Measurements from ENCODE around the gene TLE1. TPM values are rescaled to one million over a fixed set of nuclear protein-coding genes. Genes with fewer than 3 reads are reported as not detected.

The TLE1 gene
- total RNA-seq, 4 donors from 2014 or later, result 43.6 to 86.2 (median 68.2) TPM

GRCh38 chr9:81717061-81717746 is 27.9 kb upstream of the TLE1 start:
- ATAC-seq, result no peak
- no peak for TF ChIP-seq POLR2A (IDR thresholded peaks at IDR 0.05)
- TF ChIP-seq EP300 (IDR thresholded peaks at IDR 0.05), result no peak
- TF ChIP-seq CTCF (IDR thresholded peaks at IDR 0.05), result no peak
- no peak for TF ChIP-seq POLR2AphosphoS5 (IDR thresholded peaks at IDR 0.05)
- Histone ChIP-seq H3K27me3 (no peaks in the 10 kb centered on the region), H3K4me1 (no peaks in the 10 kb centered on the region), H3K36me3 (no peaks in the 10 kb centered on the region), H3K27ac (no peak overlapping the region), H3K9me3 (no peaks in the 10 kb centered on the region), H3K4me3 (no peak overlapping the region)
- WGBS, 2 donors (ENCODE audit: low coverage in 1 of 2), result 56 to 73% methylated on average over 2 to 5 of the region's 5 CpGs

GRCh38 chr9:81716409-81716808 is 27.1 kb upstream of the TLE1 start:
- Histone ChIP-seq H3K4me3 (no peak overlapping the region), H3K9me3 (no peaks in the 10 kb centered on the region), H3K27ac (no peak overlapping the region), H3K4me1 (no peaks in the 10 kb centered on the region), H3K27me3 (no peaks in the 10 kb centered on the region), H3K36me3 (no peaks in the 10 kb centered on the region)
- WGBS, 2 donors (ENCODE audit: low coverage in 1 of 2), result 81 to 95% methylated on average over 4 to 5 of the region's 6 CpGs
- TF ChIP-seq CTCF (IDR thresholded peaks at IDR 0.05) (no peak), POLR2AphosphoS5 (IDR thresholded peaks at IDR 0.05) (no peak), POLR2A (IDR thresholded peaks at IDR 0.05) (no peak), EP300 (IDR thresholded peaks at IDR 0.05) (no peak)
- ATAC-seq, result no peak

GRCh38 chr9:81705578-81705977 is 16.2 kb upstream of the TLE1 start:
- no peak for ATAC-seq
- Histone ChIP-seq H3K27ac (no peak overlapping the region), H3K27me3 (no peaks in the 10 kb centered on the region), H3K4me1 (no peaks in the 10 kb centered on the region), H3K4me3 (no peak overlapping the region), H3K36me3 (no peaks in the 10 kb centered on the region), H3K9me3 (no peaks in the 10 kb centered on the region)
- WGBS, 2 donors (ENCODE audit: low coverage in 1 of 2), result 84 to 100% methylated on average over 2 of the region's 2 CpGs
- TF ChIP-seq POLR2AphosphoS5 (IDR thresholded peaks at IDR 0.05) (no peak), POLR2A (IDR thresholded peaks at IDR 0.05) (no peak), EP300 (IDR thresholded peaks at IDR 0.05) (no peak), CTCF (IDR thresholded peaks at IDR 0.05) (no peak)

GRCh38 chr9:81694541-81694940 is 5.2 kb upstream of the TLE1 start:
- Histone ChIP-seq H3K4me1 (peaks cover 0 to 24% (median 0%) of the 10 kb centered on the region in 3 donors), H3K27me3 (no peaks in the 10 kb centered on the region), H3K9me3 (no peaks in the 10 kb centered on the region), H3K36me3 (no peaks in the 10 kb centered on the region), H3K4me3 (no peak overlapping the region), H3K27ac (no peak overlapping the region)
- no peak for ATAC-seq
- TF ChIP-seq EP300 (IDR thresholded peaks at IDR 0.05), result no peak
- no peak for TF ChIP-seq POLR2AphosphoS5 (IDR thresholded peaks at IDR 0.05)
- no peak for TF ChIP-seq CTCF (IDR thresholded peaks at IDR 0.05)
- no peak for TF ChIP-seq POLR2A (IDR thresholded peaks at IDR 0.05)
- 34 to 54% methylated on average over 6 to 7 of the region's 7 CpGs for WGBS, 2 donors (ENCODE audit: low coverage in 1 of 2)

GRCh38 chr9:81693671-81694378 is 4.5 kb upstream of the TLE1 start:
- H3K27me3 ChIP-seq, result no peaks in the 10 kb centered on the region
- no peaks in the 10 kb centered on the region for H3K9me3 ChIP-seq
- TF ChIP-seq CTCF (IDR thresholded peaks at IDR 0.05) (no peak), POLR2A (IDR thresholded peaks at IDR 0.05) (no peak), EP300 (IDR thresholded peaks at IDR 0.05) (no peak), POLR2AphosphoS5 (IDR thresholded peaks at IDR 0.05) (no peak)
- ATAC-seq, result no peak
- peaks cover 0 to 24% (median 0%) of the 10 kb centered on the region in 3 donors for H3K4me1 ChIP-seq
- no peak overlapping the region for H3K4me3 ChIP-seq
- no peaks in the 10 kb centered on the region for H3K36me3 ChIP-seq
- WGBS, 2 donors (ENCODE audit: low coverage in 1 of 2), result 74 to 77% methylated on average over 4 to 6 of the region's 6 CpGs
- H3K27ac ChIP-seq, result no peak overlapping the region

Measured in gastroesophageal sphincter (tissue), 4 donors.